ENCODE measurements around the gene CYYR1.

GRCh38 chr21:26540651-26541050, 32.4 kb downstream of the CYYR1 start:
- TF ChIP-seq, protein P1, sequence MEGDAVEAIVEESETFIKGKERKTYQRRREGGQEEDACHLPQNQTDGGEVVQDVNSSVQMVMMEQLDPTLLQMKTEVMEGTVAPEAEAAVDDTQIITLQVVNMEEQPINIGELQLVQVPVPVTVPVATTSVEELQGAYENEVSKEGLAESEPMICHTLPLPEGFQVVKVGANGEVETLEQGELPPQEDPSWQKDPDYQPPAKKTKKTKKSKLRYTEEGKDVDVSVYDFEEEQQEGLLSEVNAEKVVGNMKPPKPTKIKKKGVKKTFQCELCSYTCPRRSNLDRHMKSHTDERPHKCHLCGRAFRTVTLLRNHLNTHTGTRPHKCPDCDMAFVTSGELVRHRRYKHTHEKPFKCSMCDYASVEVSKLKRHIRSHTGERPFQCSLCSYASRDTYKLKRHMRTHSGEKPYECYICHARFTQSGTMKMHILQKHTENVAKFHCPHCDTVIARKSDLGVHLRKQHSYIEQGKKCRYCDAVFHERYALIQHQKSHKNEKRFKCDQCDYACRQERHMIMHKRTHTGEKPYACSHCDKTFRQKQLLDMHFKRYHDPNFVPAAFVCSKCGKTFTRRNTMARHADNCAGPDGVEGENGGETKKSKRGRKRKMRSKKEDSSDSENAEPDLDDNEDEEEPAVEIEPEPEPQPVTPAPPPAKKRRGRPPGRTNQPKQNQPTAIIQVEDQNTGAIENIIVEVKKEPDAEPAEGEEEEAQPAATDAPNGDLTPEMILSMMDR (IDR thresholded peaks at IDR 0.05; ENCODE audit: low read depth, low read length, missing input control), result no peak
- TF ChIP-seq RAD21 (IDR thresholded peaks at IDR 0.05) (no peak), HNF4A (conservative IDR thresholded peaks at IDR 0.05) (no peak), JUND (IDR thresholded peaks at IDR 0.05) (no peak), FOXA1 (IDR thresholded peaks at IDR 0.05) (no peak), REST (IDR thresholded peaks at IDR 0.05) (no peak), GABPA (IDR thresholded peaks at IDR 0.05 in 1 of 2, conservative IDR thresholded peaks at IDR 0.05 in 1 of 2) (no peak), RXRA (IDR thresholded peaks at IDR 0.05) (no peak), MAX (IDR thresholded peaks at IDR 0.05) (no peak), YY1 (IDR thresholded peaks at IDR 0.05) (no peak)

Data from liver (tissue), 3 donors.